HepG2 (cell line): Measurements from ENCODE around the gene ANAPC5. TPM values are rescaled to one million over a fixed set of nuclear protein-coding genes. Genes with fewer than 3 reads are reported as not detected.

Experiments
- AGO1 ChIP-seq: fragments of 200-400 bp; formaldehyde crosslinking; IDR thresholded peaks from 2 replicates; pipeline ENCODE4 v1.6.1; 2017; ENCODE audit warnings: mild to moderate bottlenecking, low read depth, low read length, moderate library complexity; ENCODE audit not compliant: poor library complexity, severe bottlenecking
- FOXM1 ChIP-seq: sonication (generic); formaldehyde crosslinking; IDR thresholded peaks from 2 replicates; pipeline ENCODE4 v1.5.0; 2020; ENCODE audit warnings: missing genetic modification reagents
- LCORL ChIP-seq, 2 experiments: fragments of 450-650 bp in 1 of 2; sonication (generic) in 1 of 2; formaldehyde crosslinking in 1 of 2; IDR thresholded peaks; 2 replicates each; pipeline versions ENCODE4 v1.5.0 to v1.6.1; 2017 to 2020; ENCODE audit warnings: antibody characterized with exemption in 1 of 2, missing genetic modification reagents in 1 of 2
- MYNN ChIP-seq: sonication (generic); formaldehyde crosslinking; IDR thresholded peaks from 2 replicates; pipeline ENCODE4 v1.4.0; 2020; ENCODE audit warnings: mild to moderate bottlenecking, low read depth, missing genetic modification reagents
- SALL1 ChIP-seq: sonication (generic); formaldehyde crosslinking; IDR thresholded peaks from 2 replicates; pipeline ENCODE4 v1.8.0; 2022; ENCODE audit warnings: mild to moderate bottlenecking, missing genetic modification reagents
- ZNF512B ChIP-seq: sonication (generic); formaldehyde crosslinking; IDR thresholded peaks from 2 replicates; pipeline ENCODE4 v1.5.1; 2020; ENCODE audit warnings: missing genetic modification reagents, mild to moderate bottlenecking, borderline replicate concordance
- ZNF574 ChIP-seq: sonication (generic); formaldehyde crosslinking; IDR thresholded peaks from 2 replicates; pipeline ENCODE4 v1.4.0; 2020; ENCODE audit warnings: missing genetic modification reagents
- ZNF687 ChIP-seq: sonication (generic); formaldehyde crosslinking; IDR thresholded peaks from 2 replicates; pipeline ENCODE4 v1.5.1; 2020; ENCODE audit warnings: mild to moderate bottlenecking, missing genetic modification reagents, moderate library complexity
- ZSCAN31 ChIP-seq: sonication (generic); formaldehyde crosslinking; IDR thresholded peaks from 2 replicates; pipeline ENCODE4 v1.5.0; 2020; ENCODE audit warnings: low read depth, mild to moderate bottlenecking, missing genetic modification reagents
- ZUFSP ChIP-seq: sonication (generic); formaldehyde crosslinking; IDR thresholded peaks from 2 replicates; pipeline ENCODE4 v1.9.0; 2021; ENCODE audit warnings: missing genetic modification reagents, mild to moderate bottlenecking, borderline replicate concordance
- polyA plus RNA-seq, 8 experiments: library from polyadenylated mRNA; depleted of rRNA in 3 of 8; stranded (reverse) in 7 of 8; unstranded in 1 of 8; fragments of >200 nt; fragmentation: Illumina TruSeq in 4 of 8; extraction: Trizol in 4 of 8; gene quantifications; 2 replicates each; pipeline versions ENCODE4 v1.2.1 to v1.2.3, GENCODE V29; 2011 to 2016; ENCODE audit warnings: low read depth in 4 of 8, missing spikeins in 1 of 8, mixed read lengths in 1 of 8; ENCODE audit not compliant: insufficient read depth in 1 of 8
- total RNA-seq, 5 experiments: library from RNA; depleted of rRNA; stranded (reverse); fragments of >200 nt; fragmentation: Illumina TruSeq; extraction: Trizol; gene quantifications; 2 replicates each; pipeline ENCODE4 v1.2.3, GENCODE V29; 2016; ENCODE audit warnings: low read depth in 1 of 5

Gene ANAPC5
- total and polyA plus RNA-seq, 2 of the 13 experiments (the other 11 are each of a cell fraction or from before 2014, with no cell fraction given) = 146 to 161 TPM

GRCh38 chr12:121376754-121377697, 24.8 kb upstream of the ANAPC5 start (continued):
- no peak for TF ChIP-seq ZNF687 (CRISPR knock-in tag)
- TF ChIP-seq LCORL (IDR thresholded peaks at IDR 0.05) = no peak
- peak; percentile 42; the same call in 1 of the 2 replicates for TF ChIP-seq LCORL (CRISPR knock-in tag; IDR thresholded peaks at IDR 0.05)
- no peak for TF ChIP-seq ZNF512B (CRISPR knock-in tag)
- TF ChIP-seq ZSCAN31 = no peak
- TF ChIP-seq MYNN (CRISPR knock-in tag) = no peak
- no peak for TF ChIP-seq FOXM1 (CRISPR knock-in tag)
- no peak for TF ChIP-seq AGO1
- peak; percentile 41; the same call in 1 of the 2 replicates for TF ChIP-seq SALL1 (CRISPR knock-in tag)
- no peak for TF ChIP-seq ZNF574 (CRISPR knock-in tag)
- TF ChIP-seq ZUFSP (CRISPR knock-in tag) = no peak
